K562 (cell line): ENCODE data around the gene FUT6. TPM values are rescaled to one million over a fixed set of nuclear protein-coding genes. Genes with fewer than 3 reads are reported as not detected.

Source experiments
- ATAC-seq: fragments of 200-7000 bp; cut with Tn5 transposase; 3 replicates; pipeline ENCODE4 v1.9.1; 2020; ENCODE audit warnings: moderate library complexity
- BruUV-seq: library from RNA; stranded (reverse); fragments of 400-500 nt; replicated peaks from 2 replicates; lab custom pipeline; 2021; lab: Mats Ljungman, UMichigan
- CTCF ChIA-PET: fragments of 300-600 bp; formaldehyde crosslinking; extraction: SDS; loops from one replicate; lab custom pipeline; 2021; ENCODE audit warnings: low intra/inter-chr PET ratio; lab: Yijun Ruan, JAX
- POLR2A ChIA-PET: fragments of 300-600, 350-650 bp; sonication (Branson Sonifier 250); formaldehyde crosslinking; extraction: SDS; loops from one replicate; lab custom pipeline; 2021; ENCODE audit warnings: antibody characterized with exemption, inconsistent platforms; lab: Yijun Ruan, JAX
- DNase-seq, 4 experiments: peaks; one replicate each; pipeline versions ENCODE4 v3.0.0 to v3.0.0-alpha.2; 2011 to 2018; ENCODE audit warnings: low spot score in 3 of 4, mixed read lengths in 3 of 4; ENCODE audit errors: extremely low read depth in 1 of 4
- FAIRE-seq: peaks from 2 replicates; lab custom pipeline; 2011; peaks lifted over from hg19 to GRCh38; lab: Jason Lieb, UNC
- H2AFZ ChIP-seq: 2 replicates; pipeline ENCODE4 v1.6.0; 2011; ENCODE audit warnings: low read depth, low read length, control low read depth, inconsistent platforms
- H3K27ac ChIP-seq: fragments of 200-600 bp; 3 replicates; pipeline ENCODE4 v1.8.0; 2011; ENCODE audit warnings: low read depth, mild to moderate bottlenecking, control low read depth, inconsistent platforms, low read length, moderate library complexity, mixed read lengths; ENCODE audit errors: extremely low read depth
- H3K27me3 ChIP-seq, 2 experiments: fragments of 300-600 bp in 1 of 2; 2 replicates in 1 of 2; 3 replicates in 1 of 2; pipeline versions ENCODE4 v1.6.0 to v1.8.0; 2011; ENCODE audit warnings: inconsistent platforms in 2 of 2, low read length in 2 of 2, mild to moderate bottlenecking in 1 of 2, mixed read lengths in 1 of 2, moderate library complexity in 1 of 2; ENCODE audit not compliant: control insufficient read depth in 2 of 2, insufficient read depth in 2 of 2
- H3K36me3 ChIP-seq: fragments of 300-600 bp; 3 replicates; pipeline ENCODE4 v1.8.0; 2011; ENCODE audit warnings: mild to moderate bottlenecking, low read length, inconsistent platforms; ENCODE audit not compliant: control insufficient read depth, insufficient read depth
- H3K4me1 ChIP-seq, 2 experiments: fragments of 200-600 bp in 1 of 2; replicated peaks in 1 of 2; 2 replicates in 1 of 2; 3 replicates in 1 of 2; pipeline versions ENCODE4 v1.5.1 to v1.8.0; 2011; ENCODE audit warnings: inconsistent platforms in 2 of 2, low read length in 2 of 2, mild to moderate bottlenecking in 1 of 2, mixed read lengths in 1 of 2, moderate library complexity in 1 of 2; ENCODE audit not compliant: control insufficient read depth in 2 of 2, insufficient read depth in 2 of 2
- H3K4me2 ChIP-seq: 2 replicates; pipeline ENCODE4 v1.6.1; 2011; ENCODE audit warnings: low read length, control low read depth, inconsistent platforms, mixed read lengths; ENCODE audit not compliant: insufficient read depth
- H3K4me3 ChIP-seq: fragments of 200-600 bp; sonication (generic), shearing (Covaris generic); 2 replicates; pipeline ENCODE4 v1.5.1; 2016; ENCODE audit warnings: control low read depth, inconsistent platforms
- H3K79me2 ChIP-seq: fragments of 200-600 bp; 3 replicates; pipeline ENCODE4 v1.8.0; 2011; ENCODE audit warnings: low read length, inconsistent platforms; ENCODE audit not compliant: control insufficient read depth, insufficient read depth
- H3K9ac ChIP-seq, 2 experiments: 2 replicates each; pipeline versions ENCODE4 v1.6.0 to v1.6.1; 2011; ENCODE audit warnings: low read depth in 2 of 2, low read length in 2 of 2, control low read depth in 1 of 2, inconsistent platforms in 1 of 2, mild to moderate bottlenecking in 1 of 2, mixed read lengths in 1 of 2; ENCODE audit not compliant: insufficient read depth in 1 of 2
- H3K9me1 ChIP-seq: one replicate; pipeline ENCODE4 v1.6.0; 2011; ENCODE audit warnings: inconsistent platforms, mild to moderate bottlenecking, low read length, moderate library complexity; ENCODE audit not compliant: control insufficient read depth, insufficient read depth
- H3K9me3 ChIP-seq: replicated peaks from 2 replicates; pipeline ENCODE4 v1.5.1; 2011; ENCODE audit warnings: low read depth, low read length, inconsistent platforms; ENCODE audit not compliant: control insufficient read depth, insufficient read depth
- H4K20me1 ChIP-seq: replicated peaks from 2 replicates; pipeline ENCODE4 v1.6.1; 2011; ENCODE audit warnings: low read length, inconsistent platforms, mixed read lengths; ENCODE audit not compliant: control insufficient read depth, insufficient read depth
- MEF2D ChIP-seq: conservative IDR thresholded peaks from 2 replicates; pipeline ENCODE4 v1.6.1; 2016; ENCODE audit warnings: low read depth, missing genetic modification characterization, missing compliant biosample characterization
- POLR2G ChIP-seq: fragments of 200-400 bp; formaldehyde crosslinking; IDR thresholded peaks from 2 replicates; pipeline ENCODE4 v1.6.1; 2017; ENCODE audit warnings: low read depth, mild to moderate bottlenecking, antibody characterized with exemption, low read length, moderate library complexity
- TBP ChIP-seq: optimal IDR thresholded peaks from 2 replicates; pipeline ENCODE3; 2011; ENCODE audit warnings: low read depth, low read length, improper control_type of control experiment
- WGBS: fragments of 100-300 bp; shearing (Covaris generic); methylation state at CpG from one replicate; pipeline ENCODE4 v1.1.6; 2016; ENCODE audit warnings: low coverage, mixed read lengths; ENCODE audit not compliant: insufficient coverage; ENCODE audit errors: missing lambda C conversion rate; 5-methylcytosine and 5-hydroxymethylcytosine counted together
- in situ Hi-C: fragments of 300-500 bp; cut with MboI; formaldehyde crosslinking; loops from 4 replicates; pipeline ENCODE4 v1.15.0; 2018; ENCODE audit warnings: inconsistent platforms, mixed read lengths
- intact Hi-C: fragments of 100-400 bp; cut with micrococcal nuclease; formaldehyde crosslinking; loops from 2 replicates; pipeline ENCODE4 v1.14.2; 2022
- polyA plus RNA-seq, 8 experiments: library from polyadenylated mRNA; depleted of rRNA in 4 of 8; stranded (reverse) in 5 of 8; unstranded in 3 of 8; fragments of >200 nt; fragmentation: Nextera tagmentation in 2 of 8; fragmentation: Illumina TruSeq in 1 of 8; extraction: Ambion mirVana in 2 of 8; extraction: Trizol in 1 of 8; gene quantifications; 2 replicates each; pipeline versions ENCODE4 v1.2.1 to v1.2.3, GENCODE V29; 2011 to 2014; ENCODE audit warnings: inconsistent platforms in 1 of 8, missing spikeins in 1 of 8
- total RNA-seq, 7 experiments: library from RNA; depleted of rRNA in 6 of 7; stranded (reverse); fragments of >200 nt in 6 of 7; fragmentation: Illumina TruSeq in 2 of 7; extraction: Trizol in 2 of 7; gene quantifications; 2 replicates each; pipeline versions ENCODE4 v1.2.1 to v1.2.3, GENCODE V29; 2011 to 2021; ENCODE audit warnings: low replicate concordance in 1 of 7

FUT6 gene
- total and polyA plus RNA-seq, 9 of the 15 experiments (the other 6 are each of a cell fraction or from before 2014, with no cell fraction given) = 0.04 TPM; not detected in 8

DNA sequence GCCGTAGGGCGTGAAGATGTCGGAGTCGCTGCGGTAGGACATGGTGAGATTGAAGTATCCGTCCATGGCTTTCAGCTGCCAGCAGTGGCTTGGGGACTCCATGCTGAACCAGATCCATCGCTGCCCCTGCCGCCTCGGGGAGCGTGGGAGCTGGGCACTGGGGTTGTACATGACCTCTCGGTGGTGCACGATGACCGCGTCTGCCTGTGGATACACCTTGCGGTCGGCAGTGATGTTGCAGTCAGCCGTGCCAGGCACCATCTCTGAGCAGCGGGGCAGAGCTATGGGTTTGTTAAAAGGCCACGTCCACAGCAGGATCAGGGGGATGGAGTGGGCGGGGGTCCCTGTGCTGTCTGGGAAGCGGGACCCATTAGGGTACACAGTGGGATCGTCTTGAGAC lies 7.4 kb downstream of the FUT6 start:
- Histone ChIP-seq H3K79me2 (peaks cover 4% of the 10 kb centered on the region; the same call in 1 of the 3 replicates), H3K9ac (peak overlapping the region in 1 of 2 experiments; percentile 60; a peak in 2 of 4 replicates), H3K4me1 (peaks cover 4 to 42% of the 10 kb centered on the region in 2 experiments; a peak in 4 of 5 replicates), H2AFZ (no peak overlapping the region), H3K9me3 (no peaks in the 10 kb centered on the region), H3K27ac (no peak overlapping the region), H3K4me3 (no peak overlapping the region), H3K9me1 (peaks cover 3% of the 10 kb centered on the region), H3K4me2 (no peak overlapping the region), H3K36me3 (no peaks in the 10 kb centered on the region), H3K27me3 (peaks cover 11 to 25% of the 10 kb centered on the region in 2 experiments), H4K20me1 (no peaks in the 10 kb centered on the region; the same call in 1 of the 2 replicates)
- ChIA-PET CTCF (no interaction called here), POLR2A (interaction anchor here (0.5 to 0.6 kb wide), 2 partner anchors 9 to 434 kb away, joined by 3 read pairs; no protein-coding TSS in a partner anchor)
- ATAC-seq (no peak), DNase-seq (no peak), FAIRE-seq (no peak)
- TF ChIP-seq POLR2G = 0 out of 2 replicates have a peak, but pooled peaks have one; percentile 9
- no peak for TF ChIP-seq MEF2D (tag)
- intact Hi-C loops = no loop called here
- in situ Hi-C loops = no loop called here
- whole genome bisulfite sequencing = 38% methylated on average over 17 of the region's 22 CpGs
- BruUV-seq = no TSS peak

DNA sequence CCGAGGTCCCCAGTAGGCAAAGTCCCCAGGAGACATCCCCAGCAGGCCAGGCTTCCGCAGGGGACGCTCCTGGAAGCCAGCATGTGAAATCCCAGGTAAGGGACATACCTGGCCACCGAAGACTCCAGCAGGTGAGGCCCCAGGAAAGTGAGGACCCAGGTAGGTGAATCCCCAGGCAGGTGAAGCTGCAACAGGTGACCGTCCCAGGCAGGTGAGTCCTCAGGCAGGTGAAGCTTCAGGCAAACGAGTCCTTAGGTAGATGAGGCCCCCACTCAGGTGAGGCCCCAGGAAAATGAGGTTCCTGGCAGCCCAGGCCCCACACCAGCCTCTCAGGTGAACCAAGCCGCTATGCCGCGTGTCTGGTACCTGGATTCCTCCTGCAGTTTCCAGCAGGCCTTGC lies 8.3 kb downstream of the FUT6 start:
- Histone ChIP-seq H3K27ac (no peak overlapping the region), H3K4me2 (no peak overlapping the region), H3K9me3 (no peaks in the 10 kb centered on the region), H3K79me2 (peaks cover 4% of the 10 kb centered on the region; the same call in 1 of the 3 replicates), H2AFZ (no peak overlapping the region), H3K4me1 (peaks cover 6 to 51% of the 10 kb centered on the region in 2 experiments; a peak in 4 of 5 replicates), H3K36me3 (no peaks in the 10 kb centered on the region), H3K4me3 (no peak overlapping the region), H3K27me3 (peaks cover 11 to 25% of the 10 kb centered on the region in 2 experiments), H3K9ac (no peak overlapping the region), H3K9me1 (peaks cover 3% of the 10 kb centered on the region), H4K20me1 (no peaks in the 10 kb centered on the region; the same call in 1 of the 2 replicates)
- FAIRE-seq (no peak), DNase-seq (no peak), ATAC-seq (no peak)
- intact Hi-C loops (no loop called here), in situ Hi-C loops (no loop called here)
- no peak for TF ChIP-seq TBP
- POLR2A ChIA-PET = no interaction called here
- no TSS peak for BruUV-seq
- 59% methylated on average over 9 of the region's 9 CpGs for WGBS
- CTCF ChIA-PET = no interaction called here
